ENCODE measurements around the gene OR1L4.

OR1L4 gene

GRCh38 chr9:122723690-122724089 lies at the start of gene OR1L4:
TSS of gene OR1L4 (plus strand) at chr9:122723990. CDS start at chr9:122723990, 0 bp downstream.
- no peak for DNase-seq

- no peak for DNase-seq
Observed at GRCh38 chr9:122684851-122685250, 38.9 kb upstream of the OR1L4 start.

GRCh38 chr9:122695696-122696095 lies 28.1 kb upstream of the OR1L4 start:
- no peak for DNase-seq

- no peak for DNase-seq
Observed at GRCh38 chr9:122718038-122718437, 5.8 kb upstream of the OR1L4 start.

GRCh38 chr9:122719218-122719617 lies 4.6 kb upstream of the OR1L4 start:
- DNase-seq: no peak

- no peak for DNase-seq
Observed at GRCh38 chr9:122742003-122742402, 18.2 kb downstream of the OR1L4 start, which contains the start of gene OR1L6. TSS of gene OR1L6 (plus strand) at chr9:122742303. CDS start at chr9:122749848, 7,545 bp downstream.

GRCh38 chr9:122754825-122755224 lies 31.0 kb downstream of the OR1L4 start:
- DNase-seq: no peak

- DNase-seq: no peak
Observed at GRCh38 chr9:122767817-122768216, 44.0 kb downstream of the OR1L4 start.

Data from CD4-positive, alpha-beta T cell treated with Interleukin-1 beta for 1 hour (primary cell).